H9 (cell line): ENCODE data around the gene COG3. TPM values are rescaled to one million over a fixed set of nuclear protein-coding genes. Genes with fewer than 3 reads are reported as not detected.

Experiments used
- DNase-seq: peaks from one replicate; pipeline ENCODE4 v3.0.0-alpha.2; 2017
- H2AFZ ChIP-seq: one replicate; pipeline ENCODE4 v1.6.1; 2013; ENCODE audit warnings: mild to moderate bottlenecking, low read length, control low read depth, moderate library complexity
- H2AK5ac ChIP-seq: 2 replicates; pipeline ENCODE4 v1.6.1; 2013; ENCODE audit warnings: low read length, control low read depth, mixed read lengths; ENCODE audit not compliant: insufficient read length
- H2BK120ac ChIP-seq: one replicate; pipeline ENCODE4 v1.6.1; 2013; ENCODE audit warnings: low read depth, mild to moderate bottlenecking, low read length, control low read depth, inconsistent platforms; ENCODE audit not compliant: poor library complexity, severe bottlenecking
- H2BK12ac ChIP-seq: 2 replicates; pipeline ENCODE4 v1.6.1; 2013; ENCODE audit warnings: low read length, control low read depth, mixed read lengths, low read depth; ENCODE audit not compliant: insufficient read length
- H2BK15ac ChIP-seq: 2 replicates; pipeline ENCODE4 v1.6.1; 2013; ENCODE audit warnings: low read depth, low read length, control low read depth
- H2BK20ac ChIP-seq: one replicate; pipeline ENCODE4 v1.6.1; 2013; ENCODE audit warnings: low read depth, mild to moderate bottlenecking, low read length, control low read depth, inconsistent platforms; ENCODE audit not compliant: poor library complexity, severe bottlenecking
- H2BK5ac ChIP-seq: 2 replicates; pipeline ENCODE4 v1.6.1; 2013; ENCODE audit warnings: low read length, control low read depth, mixed read lengths; ENCODE audit not compliant: insufficient read length
- H3K14ac ChIP-seq: 2 replicates; pipeline ENCODE4 v1.6.1; 2013; ENCODE audit warnings: low read length, control low read depth; ENCODE audit not compliant: insufficient read depth
- H3K18ac ChIP-seq: 2 replicates; pipeline ENCODE4 v1.6.1; 2013; ENCODE audit warnings: low read depth, mild to moderate bottlenecking, mixed read lengths, low read length, control low read depth; ENCODE audit not compliant: insufficient read length
- H3K23ac ChIP-seq: 2 replicates; pipeline ENCODE4 v1.6.1; 2013; ENCODE audit warnings: low read length, control low read depth, mixed read lengths, low read depth; ENCODE audit not compliant: insufficient read length
- H3K23me2 ChIP-seq: 2 replicates; pipeline ENCODE4 v1.6.1; 2013; ENCODE audit warnings: low read depth, mild to moderate bottlenecking, mixed read lengths, low read length, control low read depth; ENCODE audit not compliant: insufficient read length, poor library complexity, severe bottlenecking
- H3K27ac ChIP-seq: 2 replicates; pipeline ENCODE4 v1.5.1; 2013; ENCODE audit warnings: low read length, control low read depth, mixed read lengths, low read depth; ENCODE audit not compliant: insufficient read length
- H3K27me3 ChIP-seq: 2 replicates; pipeline ENCODE4 v1.6.1; 2013; ENCODE audit warnings: low read length, control low read depth, inconsistent platforms; ENCODE audit not compliant: insufficient read depth
- H3K4ac ChIP-seq: 2 replicates; pipeline ENCODE4 v1.6.1; 2013; ENCODE audit warnings: low read depth, mild to moderate bottlenecking, control low read depth, inconsistent platforms, low read length, moderate library complexity
- H3K4me1 ChIP-seq: 2 replicates; pipeline ENCODE4 v1.6.1; 2013; ENCODE audit warnings: low read length, control low read depth, inconsistent platforms; ENCODE audit not compliant: insufficient read depth
- H3K4me2 ChIP-seq: 2 replicates; pipeline ENCODE4 v1.6.1; 2013; ENCODE audit warnings: low read length, control low read depth, mixed read lengths; ENCODE audit not compliant: insufficient read length, insufficient read depth
- H3K56ac ChIP-seq: 2 replicates; pipeline ENCODE4 v1.6.1; 2013; ENCODE audit warnings: low read depth, mild to moderate bottlenecking, mixed read lengths, low read length, control low read depth; ENCODE audit not compliant: insufficient read length
- H3K79me1 ChIP-seq: 2 replicates; pipeline ENCODE4 v1.6.1; 2013; ENCODE audit warnings: low read depth, mild to moderate bottlenecking, moderate library complexity, low read length, control low read depth, inconsistent platforms; ENCODE audit not compliant: insufficient read depth, poor library complexity, severe bottlenecking
- H3K79me2 ChIP-seq: 2 replicates; pipeline ENCODE4 v1.6.1; 2013; ENCODE audit warnings: low read length, control low read depth, inconsistent platforms; ENCODE audit not compliant: insufficient read depth
- H3K9ac ChIP-seq: 2 replicates; pipeline ENCODE4 v1.6.1; 2013; ENCODE audit warnings: low read length, control low read depth, mixed read lengths; ENCODE audit not compliant: insufficient read length; ENCODE audit errors: extremely low read depth
- H3K9me3 ChIP-seq: one replicate; pipeline ENCODE4 v1.6.1; 2013; ENCODE audit warnings: low read depth, low read length, inconsistent platforms; ENCODE audit not compliant: control insufficient read depth
- H3T11ph ChIP-seq: one replicate; pipeline ENCODE4 v1.6.1; 2013; ENCODE audit warnings: mild to moderate bottlenecking, low read length, control low read depth, inconsistent platforms
- H4K20me1 ChIP-seq: one replicate; pipeline ENCODE4 v1.6.1; 2013; ENCODE audit not compliant: control insufficient read depth, insufficient read length, insufficient read depth
- H4K5ac ChIP-seq: 2 replicates; pipeline ENCODE4 v1.6.1; 2013; ENCODE audit warnings: low read depth, mild to moderate bottlenecking, mixed read lengths, low read length, control low read depth; ENCODE audit not compliant: insufficient read length
- H4K8ac ChIP-seq: replicated peaks from 2 replicates; pipeline ENCODE4 v1.6.1; 2013; ENCODE audit warnings: low read length, control low read depth, mixed read lengths, low read depth; ENCODE audit not compliant: insufficient read length
- H4K91ac ChIP-seq: 2 replicates; pipeline ENCODE4 v1.6.1; 2013; ENCODE audit warnings: low read depth, mild to moderate bottlenecking, moderate library complexity, mixed read lengths, low read length, control low read depth; ENCODE audit not compliant: insufficient read length
- H3K27ac Mint-ChIP-seq, 3 experiments: 2 replicates in 2 of 3; 3 replicates in 1 of 3; pipeline ENCODE4 v1.8.0; 2020 to 2021; ENCODE audit warnings: mixed read lengths in 3 of 3, mild to moderate bottlenecking in 1 of 3, moderate library complexity in 1 of 3
- H3K27me3 Mint-ChIP-seq: 2 replicates; pipeline ENCODE4 v1.8.0; 2021; ENCODE audit warnings: low read depth, mild to moderate bottlenecking, moderate library complexity, mixed read lengths
- H3K36me3 Mint-ChIP-seq, 3 experiments: 2 replicates in 2 of 3; 3 replicates in 1 of 3; pipeline ENCODE4 v1.8.0; 2020 to 2021; ENCODE audit warnings: low read depth in 3 of 3, mixed read lengths in 3 of 3; ENCODE audit not compliant: insufficient read depth in 1 of 3
- H3K4me1 Mint-ChIP-seq, 2 experiments: 2 replicates each; pipeline ENCODE4 v1.8.0; 2020; ENCODE audit warnings: mixed read lengths in 2 of 2
- H3K4me3 Mint-ChIP-seq, 2 experiments: 2 replicates in 1 of 2; 3 replicates in 1 of 2; pipeline ENCODE4 v1.8.0; 2020 to 2021; ENCODE audit warnings: mild to moderate bottlenecking in 2 of 2, mixed read lengths in 2 of 2, moderate library complexity in 1 of 2
- H3K9me3 Mint-ChIP-seq, 2 experiments: 2 replicates in 1 of 2; 3 replicates in 1 of 2; pipeline ENCODE4 v1.8.0; 2020; ENCODE audit warnings: mild to moderate bottlenecking in 2 of 2, mixed read lengths in 2 of 2, moderate library complexity in 1 of 2
- CTCF ChIP-seq: fragments of 200-600 bp; sonication (generic); conservative IDR thresholded peaks from 3 replicates; pipeline ENCODE4 v1.8.0; 2021; ENCODE audit warnings: antibody characterized with exemption, mild to moderate bottlenecking
- WGBS: extraction: QIAGEN DNeasy Blood & Tissue Kit; methylation state at CpG from one replicate; pipeline ENCODE4 v1.1.7; 2013; ENCODE audit warnings: missing lambda C conversion rate, low lambda C conversion rate, mixed read lengths; ENCODE audit not compliant: insufficient read length; ENCODE audit errors: extremely low coverage; 5-methylcytosine and 5-hydroxymethylcytosine counted together
- total RNA-seq: library from RNA; stranded (reverse); gene quantifications from 2 replicates; pipeline ENCODE4 v1.2.1, GENCODE V29; 2021

COG3 gene
- total RNA-seq, 1 experiment from 2014 or later: 16.5 TPM

GRCh38 chr13:45451282-45451681 is 13.5 kb upstream of the COG3 start:
- Histone ChIP-seq H3K79me2 (no peaks in the 10 kb centered on the region), H4K5ac (no peak overlapping the region), H3K9me3 (no peaks in the 10 kb centered on the region), H3K79me1 (no peaks in the 10 kb centered on the region), H3K4ac (no peak overlapping the region), H3K27me3 (no peaks in the 10 kb centered on the region), H3K14ac (no peak overlapping the region), H4K20me1 (no peaks in the 10 kb centered on the region), H2BK120ac (no peak overlapping the region), H3K27ac (no peak overlapping the region), H4K91ac (no peak overlapping the region), H2AFZ (no peak overlapping the region), H3K4me1 (no peaks in the 10 kb centered on the region), H3K4me2 (no peak overlapping the region), H4K8ac (no peak overlapping the region), H2BK5ac (no peak overlapping the region), H3K9ac (no peak overlapping the region), H3K23ac (no peak overlapping the region), H3K18ac (no peak overlapping the region), H3T11ph (no peak overlapping the region), H3K56ac (no peak overlapping the region), H2BK20ac (no peak overlapping the region), H2BK15ac (no peak overlapping the region), H2AK5ac (no peak overlapping the region), H3K23me2 (no peaks in the 10 kb centered on the region), H2BK12ac (no peak overlapping the region)
- WGBS: no CpG with 5 or more reads among the region's 4 CpGs
- no peak for DNase-seq
- TF ChIP-seq CTCF: no peak
- Mint-ChIP-seq H3K36me3 (no peaks in the 10 kb centered on the region; a peak in 1 of 7 replicates), H3K27me3 (no peaks in the 10 kb centered on the region), H3K4me1 (peaks cover 21 to 24% of the 10 kb centered on the region in 2 experiments), H3K4me3 (no peak overlapping the region), H3K27ac (no peak overlapping the region), H3K9me3 (peaks cover 0 to 2% of the 10 kb centered on the region in 2 experiments; a peak in 2 of 5 replicates)
